ENCODE results near the gene CYBA. TPM values are rescaled to one million over a fixed set of nuclear protein-coding genes. Genes with fewer than 3 reads are reported as not detected.

Gene CYBA
- 0.10 TPM in 1 of 2 replicates, not detected in the other for total RNA-seq (2014; rRNA removed; shearing (Covaris generic))
- polyA plus RNA-seq (2015; cell fraction: cytosol; rRNA removed) = 0.24 TPM in 1 of 2 replicates, not detected in the other
- polyA plus RNA-seq (2015; cell fraction: nucleus; rRNA removed) = 0.16 and 1.1 TPM in 2 replicates

GRCh38 chr16:88650749-88651275, at the start of gene CYBA:
TSS of gene CYBA (minus strand) at chr16:88651053. CDS start at chr16:88651013, 40 bp downstream.
- no peak for DNase-seq (ENCODE audit: low read depth)

- no peak for DNase-seq (ENCODE audit: low read depth)
Observed at GRCh38 chr16:88700322-88700635, 49.4 kb upstream of the CYBA start.

- DNase-seq (ENCODE audit: low read depth) = no peak
Observed at GRCh38 chr16:88699180-88699579, 48.3 kb upstream of the CYBA start.

- DNase-seq (ENCODE audit: low read depth) = no peak
Observed at GRCh38 chr16:88698646-88699045, 47.8 kb upstream of the CYBA start.

DNA sequence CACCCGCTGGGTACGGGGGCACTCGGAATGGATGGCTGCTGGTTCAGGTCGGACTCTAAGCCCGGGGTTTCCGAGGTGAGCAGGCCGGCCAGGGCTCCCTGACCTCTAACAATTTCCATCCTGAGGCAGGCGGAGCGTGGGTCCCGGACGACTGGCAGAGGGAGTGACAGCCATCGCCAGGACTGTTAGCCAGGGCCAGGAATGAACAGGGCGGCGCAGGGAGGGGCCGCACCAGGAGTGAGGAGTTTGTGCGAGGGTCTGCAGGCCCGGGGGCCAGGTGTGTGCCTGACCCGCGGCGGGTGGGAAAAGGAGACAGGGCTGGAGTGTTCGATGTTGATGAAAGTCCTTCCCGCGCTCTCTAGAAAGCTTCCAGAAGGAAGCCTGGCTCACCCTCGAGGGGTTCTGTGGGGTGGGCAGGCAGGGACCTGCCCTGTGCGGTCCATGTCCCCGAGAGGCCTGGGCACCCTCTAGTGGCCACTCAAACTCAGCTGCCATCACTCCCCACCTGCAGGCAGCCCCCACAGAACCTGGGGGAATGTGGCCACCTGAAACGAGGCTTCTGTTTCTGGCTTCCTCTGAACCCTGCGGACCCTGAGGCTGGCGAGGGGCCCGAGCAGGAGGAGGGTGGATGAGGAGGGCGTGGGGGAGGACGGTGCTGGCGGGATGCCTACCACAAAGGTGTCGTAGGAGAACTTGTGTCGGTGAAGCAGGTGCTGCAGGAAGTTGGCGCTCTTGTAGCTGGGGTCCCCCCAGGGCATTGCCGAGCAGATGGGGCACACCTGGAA, 47.2 kb upstream of the CYBA start:
- DNase-seq (ENCODE audit: low read depth) = no peak

GRCh38 chr16:88697116-88697830, 46.4 kb upstream of the CYBA start:
- no peak for DNase-seq (ENCODE audit: low read depth)

- DNase-seq (ENCODE audit: low read depth) = no peak
Observed at GRCh38 chr16:88696441-88696840, 45.6 kb upstream of the CYBA start.

DNA sequence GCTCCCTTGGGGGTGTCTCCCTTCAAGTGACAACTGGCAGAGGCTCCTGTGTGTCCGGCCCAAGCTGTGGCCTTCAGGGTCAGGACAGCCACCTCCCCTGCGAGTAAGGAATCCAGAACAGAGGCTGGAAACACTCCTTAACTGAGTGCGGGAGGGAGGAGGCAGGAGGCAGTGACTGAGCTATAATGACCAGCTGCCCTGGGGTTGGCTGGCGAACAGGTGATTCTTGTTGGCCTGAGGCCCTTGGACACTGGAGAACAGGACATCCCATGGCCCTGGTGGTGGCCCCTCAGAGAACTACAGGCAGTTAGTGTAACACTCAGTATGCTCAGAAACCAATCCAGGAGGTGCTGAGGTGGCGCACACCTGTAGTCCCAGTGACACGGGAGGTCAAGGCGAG, 44.9 kb upstream of the CYBA start:
- no peak for DNase-seq (ENCODE audit: low read depth)

- no peak for DNase-seq (ENCODE audit: low read depth)
Observed at GRCh38 chr16:88695218-88695617, 44.4 kb upstream of the CYBA start.

DNA sequence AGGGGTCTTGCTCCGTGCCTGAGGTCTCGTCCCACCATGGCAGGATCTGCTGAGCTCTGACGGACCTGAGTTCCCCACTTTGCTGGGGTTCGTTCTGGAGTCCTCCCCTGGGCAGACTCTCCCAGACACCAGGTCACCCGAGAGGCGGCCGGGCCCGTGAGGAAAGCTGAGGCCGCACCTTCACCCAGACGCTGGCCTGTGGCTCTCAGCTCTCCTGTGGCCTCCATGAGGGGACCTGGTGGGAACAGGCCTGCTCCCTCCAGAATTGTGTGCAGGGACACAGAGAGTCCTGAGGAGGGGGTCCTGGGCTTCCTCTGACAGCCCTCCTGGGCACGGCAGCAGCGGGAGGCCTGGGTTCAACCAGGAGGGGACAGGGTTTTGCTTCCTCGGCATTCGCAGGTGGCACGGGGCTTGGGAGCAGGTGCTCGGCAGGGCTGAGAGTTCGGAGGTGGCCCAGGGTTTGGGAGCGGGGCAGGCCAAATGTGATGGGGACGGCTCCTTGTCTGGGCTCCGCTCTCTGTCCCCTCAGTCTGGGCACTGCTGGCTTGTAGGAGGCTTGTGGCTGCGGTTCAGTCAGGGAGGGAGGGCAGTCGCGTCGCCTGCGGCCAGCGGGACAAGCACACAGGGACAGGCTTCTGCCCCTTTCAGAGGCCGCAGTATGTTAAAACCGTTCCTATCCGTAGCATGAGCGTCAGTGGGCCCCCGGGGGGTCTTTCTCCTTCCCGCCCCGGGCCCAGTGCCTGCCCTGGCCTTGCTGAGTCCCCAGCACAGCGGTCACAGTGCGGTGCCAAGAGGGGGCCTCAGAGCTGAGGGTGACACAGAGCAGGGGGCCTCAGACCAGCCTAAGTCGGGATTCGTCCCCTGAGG, 43.6 kb upstream of the CYBA start:
- DNase-seq (ENCODE audit: low read depth) = no peak

DNA sequence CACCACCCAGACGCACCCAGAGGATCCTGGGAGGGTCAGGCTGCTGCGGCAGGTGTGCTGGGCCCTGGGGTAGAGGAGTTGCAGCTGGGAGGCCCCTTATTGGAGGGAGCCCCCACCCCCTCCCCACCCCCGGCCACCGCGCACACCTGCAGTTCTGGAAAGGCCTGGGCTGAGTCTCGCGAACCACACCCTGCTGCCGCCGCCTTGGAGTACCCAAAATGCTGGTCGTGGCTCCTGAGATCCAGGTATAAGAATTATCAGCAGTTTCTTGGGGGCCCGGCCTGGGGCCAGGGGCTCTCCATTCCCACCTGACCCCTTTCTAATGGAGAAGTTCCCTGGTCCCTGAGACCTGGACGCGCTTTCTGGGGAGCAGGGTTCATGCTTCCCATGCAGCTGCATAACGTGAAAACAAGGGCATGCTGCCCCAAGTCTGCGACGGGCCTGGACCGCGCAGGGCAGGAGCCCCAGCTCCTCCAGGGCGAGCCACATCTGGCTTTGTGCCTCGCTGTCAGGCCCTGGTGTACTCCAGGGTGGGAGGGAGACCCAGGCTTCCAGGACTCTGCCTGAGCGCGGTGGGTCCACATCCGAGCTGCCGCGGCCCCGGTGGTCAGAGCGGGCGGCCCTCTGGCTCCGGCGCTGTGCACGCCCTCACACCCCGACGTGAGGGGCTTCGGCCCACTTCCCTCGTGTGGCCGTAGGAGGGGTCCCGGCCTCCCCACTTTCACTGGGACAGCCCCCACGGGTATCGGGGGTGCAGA, 42.7 kb upstream of the CYBA start:
- DNase-seq (ENCODE audit: low read depth) = no peak

- DNase-seq (ENCODE audit: low read depth) = no peak
Observed at GRCh38 chr16:88692861-88693260, 42.0 kb upstream of the CYBA start.

- DNase-seq (ENCODE audit: low read depth) = no peak
Observed at GRCh38 chr16:88691924-88692560, 41.2 kb upstream of the CYBA start.

- DNase-seq (ENCODE audit: low read depth) = no peak
Observed at GRCh38 chr16:88691129-88691813, 40.4 kb upstream of the CYBA start.

GRCh38 chr16:88690341-88691128, 39.7 kb upstream of the CYBA start:
- DNase-seq (ENCODE audit: low read depth) = no peak

GRCh38 chr16:88688013-88688778, 37.3 kb upstream of the CYBA start:
- DNase-seq (ENCODE audit: low read depth) = no peak

- DNase-seq (ENCODE audit: low read depth) = no peak
Observed at GRCh38 chr16:88687676-88688012, 36.8 kb upstream of the CYBA start.

GRCh38 chr16:88687254-88687576, 36.4 kb upstream of the CYBA start:
- DNase-seq (ENCODE audit: low read depth) = no peak
